ENCODE data around the gene THAP11.
A peak's percentile ranks its signal among the peaks of the same experiment; 100 is the strongest.
"Not testable (repeated sequence)": the region's sequence is repeated elsewhere in the genome, so short reads cannot be mapped to it uniquely, and the experiment has no call there.

Gene THAP11

DNA sequence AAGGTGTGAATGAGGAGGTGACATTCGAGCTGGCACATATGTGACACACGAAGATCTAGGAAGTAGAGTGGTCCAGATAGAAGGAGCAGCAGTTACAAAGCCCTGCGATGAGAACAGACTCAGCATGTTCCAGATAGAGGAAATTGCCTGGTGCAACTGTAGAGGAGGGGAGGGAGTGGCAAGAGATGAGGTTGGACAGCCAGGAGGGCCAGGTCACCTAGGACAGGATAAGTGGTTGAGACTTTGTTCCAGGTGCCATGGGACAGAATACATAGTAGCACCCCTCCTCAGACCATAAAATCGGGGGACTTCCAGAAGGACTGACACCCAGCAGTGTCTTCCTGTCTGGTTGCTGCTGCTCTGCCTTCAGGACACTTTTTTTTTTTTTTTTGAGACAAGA is 16.4 kb downstream of the THAP11 start:
- no peak for DNase-seq (ENCODE audit: low read depth, low spot score)
- H3K27ac ChIP-seq = peak overlapping the region; percentile 62

DNA sequence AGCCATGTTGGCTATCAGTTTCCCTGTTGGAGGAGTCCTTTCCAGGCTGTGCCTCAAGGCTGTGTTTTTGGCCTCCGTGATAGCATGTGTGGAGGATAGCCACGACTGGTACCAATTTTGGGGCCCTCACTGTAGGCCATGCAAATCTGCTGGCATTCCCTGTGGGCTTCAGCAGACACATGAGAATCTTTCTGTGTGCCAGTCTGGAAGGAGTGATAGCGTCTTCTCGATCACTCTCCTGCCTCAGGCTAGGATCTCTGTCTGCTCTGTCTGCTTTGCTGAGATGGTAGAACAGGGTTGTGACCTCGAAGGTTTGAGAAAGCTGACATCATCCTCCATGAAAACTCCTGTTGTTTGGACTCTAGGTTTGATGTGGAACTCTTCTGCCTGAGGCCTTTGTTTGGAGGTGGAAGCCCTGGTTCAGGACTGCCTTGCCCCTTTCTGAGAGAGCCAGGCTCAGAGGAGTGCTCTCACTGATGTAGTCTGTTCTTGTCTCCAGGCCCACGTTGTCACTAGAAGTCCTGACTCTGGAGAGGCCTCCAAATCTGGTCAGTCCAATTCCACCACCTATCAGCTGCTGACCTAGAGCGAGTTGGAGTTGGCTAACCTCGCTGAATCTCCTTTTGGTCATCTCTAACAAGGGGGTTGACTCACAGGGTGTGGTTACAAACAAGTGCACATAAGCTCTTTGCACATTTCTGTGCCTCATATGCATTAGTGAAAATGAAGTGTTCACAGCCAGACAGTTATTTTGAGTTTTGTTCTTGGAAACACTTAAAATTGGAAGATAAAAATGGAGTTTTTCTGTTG is 18.7 kb downstream of the THAP11 start:
- peak overlapping the region; percentile 43 for H3K27ac ChIP-seq
- DNase-seq (ENCODE audit: low read depth, low spot score) = no peak

DNA sequence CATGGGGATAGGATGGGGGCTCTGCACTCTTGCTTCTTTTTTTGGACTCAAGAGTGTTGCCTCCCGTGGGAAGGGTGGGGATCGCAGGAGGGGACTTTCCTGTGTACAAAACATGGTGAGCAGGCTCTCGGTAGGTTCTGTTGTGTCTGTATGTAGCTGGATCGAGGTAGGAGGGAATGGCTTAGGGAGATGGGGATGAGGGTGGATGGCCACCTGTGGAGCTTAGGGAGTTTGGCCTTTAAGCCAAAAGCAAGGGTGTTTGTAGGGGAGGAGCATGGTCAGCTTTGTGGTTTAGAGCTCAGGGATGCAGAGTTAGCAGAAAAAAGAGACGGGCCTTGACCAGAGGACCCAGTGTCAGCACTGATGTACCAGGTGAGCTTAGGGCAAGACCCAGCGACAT is 19.8 kb downstream of the THAP11 start:
- no peak overlapping the region for H3K27ac ChIP-seq
- DNase-seq (ENCODE audit: low read depth, low spot score) = no peak

DNA sequence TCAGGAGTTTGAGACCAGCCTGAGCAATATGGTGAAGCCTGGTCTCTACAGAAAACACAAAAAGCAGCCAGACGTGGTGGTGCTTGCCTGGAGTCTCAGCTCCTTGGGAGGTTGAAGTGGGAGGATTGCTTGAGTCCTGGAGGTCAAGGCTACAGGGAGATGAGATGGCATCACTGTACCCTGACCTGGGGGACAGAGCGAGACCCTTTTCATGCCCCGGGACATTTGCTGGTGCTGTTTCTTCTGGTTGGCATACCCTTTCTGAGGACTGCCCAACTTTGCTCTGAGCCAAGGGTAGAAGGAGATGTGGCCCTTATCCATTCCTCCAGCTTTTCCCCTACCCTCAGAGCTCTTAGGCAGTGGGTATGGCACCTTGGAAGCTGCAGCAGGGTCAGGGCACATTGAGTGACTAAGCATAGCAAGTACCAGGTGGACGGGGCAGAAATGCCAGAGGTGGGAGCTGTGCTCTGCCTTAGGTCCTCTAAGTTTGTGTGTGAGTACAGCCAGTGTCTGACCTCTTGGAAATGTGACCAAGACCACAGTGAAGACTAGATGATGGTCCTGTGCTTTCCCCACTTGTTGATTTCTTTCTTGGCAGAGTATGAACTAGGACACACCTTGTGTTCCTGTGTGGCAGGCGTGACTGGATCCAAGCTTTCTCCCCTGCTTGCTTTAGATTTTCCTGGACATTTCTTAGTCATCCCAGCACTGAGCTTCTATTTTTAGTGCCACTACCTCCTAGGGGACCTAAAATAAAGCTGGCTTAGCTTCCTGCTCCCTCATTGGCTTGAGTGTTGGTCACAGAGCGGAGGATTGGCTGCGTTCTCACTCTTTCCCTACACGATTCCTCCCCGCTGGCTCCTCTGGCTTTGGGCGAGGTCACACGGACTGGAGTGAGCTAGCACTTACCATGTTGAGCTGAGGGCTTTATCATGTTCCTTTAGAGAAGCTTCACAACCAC is 20.8 kb downstream of the THAP11 start:
- H3K27ac ChIP-seq = peak overlapping the region; percentile 15
- no peak for DNase-seq (ENCODE audit: low read depth, low spot score)

DNA sequence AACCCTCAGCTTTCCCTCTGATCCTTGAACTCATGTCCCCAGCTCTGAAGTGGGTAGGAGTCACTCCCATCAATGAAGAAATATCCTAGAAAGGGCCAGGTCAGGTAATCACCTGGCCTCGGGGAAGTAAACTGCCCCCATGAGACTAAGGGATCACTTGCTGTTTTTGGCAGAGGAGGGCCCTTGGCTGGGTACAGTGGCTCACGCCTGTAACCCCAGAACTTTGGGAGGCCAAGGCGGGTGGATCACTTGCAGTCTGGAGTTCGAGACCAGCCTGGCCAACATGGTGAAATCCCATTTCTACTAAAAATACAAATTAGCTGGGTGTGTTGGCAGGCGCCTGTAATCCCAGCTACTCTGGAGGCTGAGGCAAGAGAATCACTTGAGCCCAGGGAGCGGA is 21.9 kb downstream of the THAP11 start:
- not testable (repeated sequence) for H3K27ac ChIP-seq; DNase-seq (ENCODE audit: low read depth, low spot score)

DNA sequence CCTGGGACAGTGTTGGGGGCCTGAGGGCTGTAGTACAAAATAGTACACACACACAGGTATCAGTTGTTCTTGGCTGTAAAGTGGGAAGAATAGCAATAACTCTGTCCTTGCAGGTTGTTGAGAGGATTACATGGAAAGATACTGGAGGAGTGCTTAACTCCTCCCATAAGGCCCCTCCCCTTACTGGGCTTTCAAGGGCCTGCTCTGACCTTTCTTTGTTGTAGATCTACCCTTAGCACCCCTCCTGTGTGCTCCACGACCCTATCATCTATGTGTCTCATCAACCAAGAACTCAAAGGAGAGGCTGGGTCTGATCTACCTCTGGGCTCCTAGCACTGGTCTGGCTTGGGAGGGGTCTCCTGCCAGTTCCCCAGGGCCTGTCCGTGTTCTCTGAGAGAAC is 22.5 kb downstream of the THAP11 start:
- no peak overlapping the region for H3K27ac ChIP-seq
- no peak for DNase-seq (ENCODE audit: low read depth, low spot score)

DNA sequence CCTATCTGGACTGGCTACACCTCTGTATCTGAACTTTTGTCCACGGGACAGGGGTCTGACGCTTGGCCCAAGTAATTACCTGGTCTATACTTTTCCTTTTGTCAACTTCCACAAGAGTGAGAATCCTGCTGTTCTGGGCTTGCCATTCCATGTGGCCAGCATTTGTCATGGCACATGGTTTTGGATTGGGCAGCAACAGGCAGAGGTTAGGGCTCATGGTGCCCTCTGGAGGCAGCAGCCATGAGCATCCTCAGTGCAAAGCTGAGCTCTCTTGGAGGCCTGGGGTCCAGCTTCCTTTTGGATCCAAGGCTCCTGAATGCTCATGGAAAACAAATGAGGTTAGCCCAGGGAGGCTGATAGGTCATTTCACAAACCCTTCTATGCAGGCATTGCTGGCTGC is 23.2 kb downstream of the THAP11 start:
- H3K27ac ChIP-seq = no peak overlapping the region
- DNase-seq (ENCODE audit: low read depth, low spot score) = no peak

DNA sequence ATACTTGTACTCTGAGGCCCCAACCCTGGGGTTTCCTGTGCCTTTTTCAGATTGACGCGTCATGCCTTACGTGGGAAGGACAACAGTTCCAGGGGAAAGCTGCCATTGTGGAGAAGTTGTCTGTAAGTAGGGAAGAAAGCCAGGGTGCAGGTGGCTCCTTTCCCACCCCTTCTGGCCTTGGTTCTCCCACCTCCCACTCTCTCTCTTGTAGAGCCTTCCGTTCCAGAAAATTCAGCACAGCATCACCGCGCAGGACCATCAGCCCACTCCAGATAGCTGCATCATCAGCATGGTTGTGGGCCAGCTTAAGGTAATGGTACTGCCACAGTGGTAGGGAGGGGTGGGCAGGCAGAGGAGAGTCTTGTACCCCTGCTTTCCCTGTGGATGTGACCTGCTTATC is 26.2 kb downstream of the THAP11 start:
- H3K27ac ChIP-seq = no peak overlapping the region
- DNase-seq (ENCODE audit: low read depth, low spot score) = no peak

DNA sequence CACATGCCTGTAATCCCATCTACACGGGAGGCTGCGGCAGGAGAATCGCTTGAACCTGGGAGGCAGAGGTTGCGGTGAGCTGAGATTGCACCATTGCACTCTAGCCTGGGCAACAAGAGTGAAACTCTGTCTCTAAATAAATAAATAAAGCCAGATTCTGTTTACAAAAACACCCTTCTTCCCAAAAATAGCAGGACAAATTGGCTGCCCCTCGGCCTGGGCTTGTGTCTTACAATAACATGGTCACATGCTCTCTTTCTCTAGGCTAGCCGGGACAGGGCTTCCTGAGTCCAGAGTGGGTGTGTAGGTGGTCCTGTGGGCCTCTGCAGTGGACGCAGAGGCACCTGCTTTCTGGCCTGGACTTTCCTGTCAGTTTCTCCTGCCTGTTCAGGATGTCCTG is 27.5 kb downstream of the THAP11 start:
- DNase-seq (ENCODE audit: low read depth, low spot score) = no peak
- H3K27ac ChIP-seq = peak overlapping the region; percentile 46

DNA sequence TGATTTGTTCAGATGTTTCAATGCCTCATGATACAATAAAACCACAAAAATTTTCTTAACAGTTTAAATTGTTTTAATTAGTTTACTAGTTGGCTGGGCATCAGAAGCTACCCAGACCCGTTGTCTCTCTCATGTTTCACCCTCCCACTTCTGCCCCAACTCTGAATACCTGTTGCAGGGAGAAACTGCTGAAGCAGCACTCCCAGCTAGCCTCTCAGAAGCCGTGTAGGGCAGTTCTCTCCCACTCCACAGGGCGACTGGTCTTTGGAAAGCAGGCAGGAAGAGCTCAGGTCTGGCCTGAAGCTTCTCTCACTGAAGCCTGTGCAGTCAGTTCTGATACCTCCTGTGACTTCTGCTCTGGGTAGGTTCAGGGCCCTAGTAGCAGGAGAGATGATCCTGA is 29.1 kb downstream of the THAP11 start:
- peak overlapping the region; percentile 46 for H3K27ac ChIP-seq
- no peak for DNase-seq (ENCODE audit: low read depth, low spot score)

DNA sequence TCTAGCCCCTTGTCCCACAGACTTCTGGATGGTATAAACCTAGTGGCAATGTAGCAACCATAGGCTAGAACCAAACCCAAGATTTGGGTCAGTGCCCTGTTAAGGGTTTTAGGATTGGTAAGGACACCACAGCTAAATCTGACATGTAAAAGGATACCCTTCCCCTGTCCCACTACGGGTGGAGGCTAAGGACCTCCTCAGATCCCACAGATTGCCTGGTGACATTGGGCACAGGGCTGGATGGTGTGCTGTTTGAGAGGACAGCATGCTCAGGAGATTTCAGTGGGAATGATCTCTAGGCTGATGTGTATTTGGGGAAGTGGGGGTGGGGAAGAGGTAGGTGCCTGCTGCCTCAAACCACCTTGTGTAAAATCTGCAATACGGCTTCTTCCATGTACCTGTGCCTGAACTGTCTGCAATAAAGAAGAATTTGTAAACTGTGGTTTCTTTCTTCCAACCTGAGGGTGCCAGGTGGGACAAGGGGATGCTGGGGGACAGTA is 30.1 kb downstream of the THAP11 start:
- DNase-seq (ENCODE audit: low read depth, low spot score) = no peak
- H3K27ac ChIP-seq = peak overlapping the region; percentile 46

DNA sequence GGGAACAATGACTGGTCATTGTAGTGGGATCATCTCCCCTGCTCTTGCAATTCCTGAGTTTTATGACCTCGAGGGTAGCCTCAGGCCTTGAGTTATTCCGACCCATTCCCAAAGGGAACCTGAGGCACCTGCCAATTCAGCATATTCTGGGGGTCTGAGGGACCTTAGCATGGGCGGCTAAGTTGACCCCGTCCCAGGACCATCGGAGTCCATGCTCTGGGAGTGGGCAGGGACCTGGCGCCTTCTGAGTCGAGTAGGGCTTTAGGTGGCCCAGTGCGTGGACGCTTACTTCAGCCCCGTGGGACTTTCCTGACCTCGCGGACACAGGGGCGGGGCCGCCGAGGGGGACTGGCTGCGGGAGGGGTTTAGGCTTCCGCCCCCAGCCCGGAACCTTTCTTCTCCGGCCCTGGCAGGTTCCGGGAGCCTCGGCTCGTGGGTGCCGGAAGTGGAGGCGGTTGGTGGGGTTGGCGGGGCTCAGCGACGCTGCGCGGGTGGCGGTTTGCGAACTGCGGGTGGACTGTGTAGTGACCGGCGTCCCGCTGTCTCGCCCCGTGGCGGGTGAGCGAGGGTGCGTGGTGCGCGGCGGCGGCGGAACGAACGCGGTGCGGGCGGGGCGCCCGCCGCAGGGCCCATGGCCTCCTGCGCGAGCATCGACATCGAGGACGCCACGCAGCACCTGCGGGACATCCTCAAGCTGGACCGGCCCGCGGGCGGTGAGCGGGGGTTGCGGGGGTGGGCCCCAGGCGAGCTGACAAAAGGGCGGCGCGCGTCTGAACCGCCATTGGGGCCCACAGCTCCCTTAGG is 30.7 kb downstream of the THAP11 start, which contains the start of gene EDC4:
Gene EDC4 (plus strand): TSS at position 422 of the 804 bp plus-strand sequence. CDS start 210 bp downstream, at position 632.
- H3K27ac ChIP-seq = peak within 1 kb of the TSS; percentile 46
- no peak for DNase-seq (ENCODE audit: low read depth, low spot score)

DNA sequence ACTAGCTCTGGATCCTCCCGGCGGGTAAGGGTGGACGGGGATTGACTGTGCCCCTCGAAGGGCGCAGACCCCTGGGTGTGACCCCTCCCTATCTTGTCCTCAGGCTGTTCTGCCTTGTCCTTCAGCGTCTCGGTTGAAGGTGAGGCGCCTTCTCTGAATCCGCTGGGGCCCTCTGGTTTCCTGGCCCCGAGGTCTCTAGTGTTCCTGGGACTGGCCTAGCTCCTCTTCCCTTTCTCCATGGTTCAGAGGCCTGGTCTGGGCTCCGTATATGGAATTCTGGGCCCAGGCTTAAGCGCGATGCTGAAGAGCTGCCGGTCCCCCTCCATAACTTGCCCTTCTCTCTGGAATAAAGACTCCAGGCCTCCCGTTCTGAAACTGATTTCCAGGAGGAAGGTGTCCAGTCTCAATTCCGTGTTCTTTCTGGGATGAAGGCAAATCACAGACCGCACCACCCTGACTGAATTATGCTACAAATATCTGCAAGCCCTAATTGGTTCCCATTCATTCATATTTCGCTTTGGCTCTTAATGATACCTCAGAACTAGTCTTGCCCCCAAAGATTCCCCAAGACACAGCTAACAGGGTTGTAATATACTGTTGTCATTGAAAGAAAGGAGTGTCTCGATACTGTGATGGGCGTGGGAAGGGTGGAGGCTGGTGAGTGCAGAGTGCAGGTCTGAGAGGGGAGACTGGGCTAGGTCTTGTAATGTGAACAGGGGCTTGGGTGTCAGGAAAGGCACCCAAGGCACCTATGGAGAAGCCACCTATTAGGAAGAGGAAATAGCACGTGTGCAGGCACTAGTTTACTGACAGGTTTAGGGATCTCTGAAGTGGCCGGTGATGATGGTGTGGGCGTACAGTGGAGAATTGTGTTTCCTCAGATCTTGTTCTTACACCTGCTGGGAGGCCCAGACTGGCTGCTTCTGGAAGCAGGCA is 31.6 kb downstream of the THAP11 start:
- DNase-seq (ENCODE audit: low read depth, low spot score) = no peak

DNA sequence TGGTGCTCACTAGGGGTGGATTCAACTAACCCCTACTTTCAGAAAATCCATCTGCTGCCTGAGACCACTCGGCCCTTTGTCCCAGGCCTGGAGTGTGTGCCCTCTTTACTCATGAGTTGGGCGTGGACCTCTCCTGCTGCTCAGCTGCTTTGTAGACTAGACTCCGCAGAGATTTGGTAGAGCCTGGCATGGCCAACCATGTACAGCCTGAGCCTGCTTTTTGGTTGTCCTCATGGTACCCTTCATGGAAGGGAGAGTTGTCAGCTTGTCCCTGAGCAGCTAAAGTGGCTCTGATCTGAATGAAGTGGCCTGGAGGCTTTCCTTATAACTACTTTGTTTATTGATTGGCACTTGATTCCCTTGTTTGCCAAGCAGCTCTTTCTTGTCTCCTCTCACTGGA is 32.3 kb downstream of the THAP11 start:
- no peak for DNase-seq (ENCODE audit: low read depth, low spot score)
- H3K27ac ChIP-seq = no peak overlapping the region

More for the DNA sequence above, 31.6 kb downstream of the THAP11 start:
- peak overlapping the region; percentile 46 for H3K27ac ChIP-seq

DNA sequence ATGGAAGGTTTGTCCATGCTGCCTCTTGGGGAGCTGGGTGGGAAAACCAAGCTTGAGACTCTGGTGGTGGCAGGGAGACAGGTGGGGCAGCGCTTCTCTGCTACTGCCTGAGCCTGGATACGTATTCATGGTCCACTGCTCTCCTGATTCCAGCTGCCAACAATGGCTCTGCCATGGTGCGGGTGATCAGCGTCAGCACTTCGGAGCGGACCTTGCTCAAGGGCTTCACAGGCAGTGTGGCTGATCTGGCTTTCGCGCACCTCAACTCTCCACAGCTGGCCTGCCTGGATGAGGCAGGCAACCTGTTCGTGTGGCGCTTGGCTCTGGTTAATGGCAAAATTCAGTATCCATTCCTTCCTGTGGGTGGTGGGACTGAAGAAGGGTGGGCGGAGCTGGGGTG is 34.9 kb downstream of the THAP11 start:
- DNase-seq (ENCODE audit: low read depth, low spot score) = no peak
- no peak overlapping the region for H3K27ac ChIP-seq

DNA sequence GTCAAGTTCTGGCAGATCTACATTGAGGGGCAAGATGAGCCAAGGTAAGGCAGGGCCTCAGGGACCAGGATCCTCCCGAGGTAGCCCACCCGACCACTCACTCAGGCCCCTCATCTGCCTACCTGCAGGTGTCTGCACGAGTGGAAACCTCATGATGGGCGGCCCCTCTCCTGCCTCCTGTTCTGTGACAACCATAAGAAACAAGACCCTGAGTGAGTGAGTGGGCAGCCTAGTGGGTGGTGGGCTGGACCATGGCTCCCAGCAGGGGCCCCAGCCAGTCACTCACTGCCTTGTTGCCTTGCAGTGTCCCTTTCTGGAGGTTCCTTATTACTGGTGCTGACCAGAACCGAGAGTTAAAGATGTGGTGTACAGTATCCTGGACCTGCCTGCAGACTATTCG is 36.1 kb downstream of the THAP11 start:
- H3K27ac ChIP-seq = no peak overlapping the region
- no peak for DNase-seq (ENCODE audit: low read depth, low spot score)

DNA sequence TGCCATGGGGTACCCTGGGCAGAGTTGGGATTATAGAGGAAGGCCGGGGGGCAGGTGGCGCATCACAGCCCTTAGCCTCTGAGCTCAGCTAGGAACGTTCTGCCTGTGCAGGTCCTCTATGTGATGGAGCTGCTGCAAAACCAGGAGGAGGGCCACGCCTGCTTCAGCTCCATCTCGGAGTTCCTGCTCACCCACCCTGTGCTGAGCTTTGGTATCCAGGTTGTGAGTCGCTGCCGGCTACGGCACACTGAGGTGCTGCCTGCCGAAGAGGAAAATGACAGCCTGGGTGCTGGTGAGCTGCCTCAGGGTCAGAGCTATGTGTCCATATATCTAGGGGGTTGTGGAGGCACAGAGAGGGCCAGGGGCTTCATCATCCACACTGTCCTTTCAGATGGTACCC is 36.7 kb downstream of the THAP11 start:
- H3K27ac ChIP-seq = no peak overlapping the region
- DNase-seq (ENCODE audit: low read depth, low spot score) = no peak

DNA sequence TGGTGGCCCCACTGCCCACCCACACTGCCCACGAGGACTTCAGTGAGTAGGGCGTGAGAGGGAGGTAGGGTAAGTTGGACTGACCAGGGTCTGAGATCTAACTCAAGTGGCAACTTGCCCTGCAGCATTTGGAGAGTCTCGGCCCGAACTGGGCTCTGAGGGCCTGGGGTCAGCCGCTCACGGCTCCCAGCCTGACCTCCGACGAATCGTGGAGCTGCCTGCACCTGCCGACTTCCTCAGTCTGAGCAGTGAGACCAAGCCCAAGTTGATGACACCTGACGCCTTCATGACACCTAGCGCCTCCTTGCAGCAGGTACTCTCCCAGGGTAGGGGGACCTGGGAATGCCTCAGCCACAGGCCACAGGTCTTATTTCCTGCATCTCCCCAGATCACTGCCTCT is 37.3 kb downstream of the THAP11 start:
- DNase-seq (ENCODE audit: low read depth, low spot score) = no peak
- H3K27ac ChIP-seq = no peak overlapping the region

DNA sequence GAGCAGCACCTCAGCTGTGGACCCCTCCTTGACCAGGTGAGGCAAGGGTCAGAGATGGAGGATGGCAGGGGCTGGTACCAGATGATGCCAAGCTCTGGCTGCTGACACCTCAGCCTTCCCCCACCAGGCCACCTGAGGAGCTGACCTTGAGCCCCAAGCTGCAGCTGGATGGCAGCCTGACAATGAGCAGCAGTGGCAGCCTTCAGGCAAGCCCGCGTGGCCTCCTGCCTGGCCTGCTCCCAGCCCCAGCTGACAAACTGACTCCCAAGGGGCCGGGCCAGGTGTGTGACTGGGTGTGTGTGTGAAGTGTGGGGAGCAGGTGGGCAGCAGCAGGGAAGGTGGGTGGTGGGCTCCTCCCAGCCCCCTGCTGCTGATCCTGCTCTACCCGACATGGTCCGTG is 37.8 kb downstream of the THAP11 start:
- DNase-seq (ENCODE audit: low read depth, low spot score) = no peak

More for the DNA sequence above, 37.8 kb downstream of the THAP11 start:
- H3K27ac ChIP-seq = no peak overlapping the region
